SU-DHL-6 (cell line): ENCODE measurements around the gene SESN2.

Experiments
- EZH2phosphoT487 ChIP-seq: fragments of 200-600 bp; sonication (generic), shearing (Covaris generic); conservative IDR thresholded peaks from 2 replicates; pipeline ENCODE4 v1.6.1; 2018; ENCODE audit warnings: mild to moderate bottlenecking, antibody characterized with exemption, low read length, moderate library complexity, mixed read lengths
- TF ChIP-seq, protein P1 (sequence below): fragments of 200-600 bp; sonication (generic); IDR thresholded peaks from one replicate; pipeline ENCODE4 v1.5.1; 2017; ENCODE audit warnings: antibody characterized with exemption, mild to moderate bottlenecking, low read length, moderate library complexity; ENCODE audit not compliant: insufficient read depth, poor library complexity, severe bottlenecking

DNA sequence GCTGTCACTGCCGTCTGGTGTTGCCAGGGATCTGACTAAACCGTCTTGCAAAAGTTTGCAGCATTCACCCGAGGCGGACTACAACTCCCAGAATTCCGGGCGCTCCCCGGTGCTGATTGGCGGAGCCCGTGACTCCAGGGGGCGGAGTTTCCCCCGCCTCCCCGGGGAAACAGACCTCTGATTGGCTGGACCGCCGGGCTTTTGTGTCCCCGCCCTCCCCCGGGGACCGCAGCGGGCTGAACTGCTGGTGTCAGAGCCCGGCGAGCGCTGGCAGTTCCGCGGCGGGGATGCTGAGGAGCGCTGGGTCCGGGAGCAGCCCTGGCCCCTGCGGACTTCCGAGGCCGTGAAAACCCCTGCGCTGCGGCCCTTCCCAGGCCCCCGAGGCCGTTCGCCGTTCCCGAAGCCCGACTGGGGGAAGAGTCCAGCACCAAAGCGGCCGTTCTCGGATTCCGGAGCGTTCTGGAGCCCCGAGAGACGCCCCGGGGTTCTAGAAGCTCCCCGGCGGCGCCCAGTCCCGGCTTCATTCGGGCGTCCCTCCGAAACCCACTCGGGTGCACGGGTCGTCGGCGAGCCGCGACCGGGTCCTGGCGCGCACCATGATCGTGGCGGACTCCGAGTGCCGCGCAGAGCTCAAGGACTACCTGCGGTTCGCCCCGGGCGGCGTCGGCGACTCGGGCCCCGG is at the start of gene SESN2:
- TF ChIP-seq, protein P1, sequence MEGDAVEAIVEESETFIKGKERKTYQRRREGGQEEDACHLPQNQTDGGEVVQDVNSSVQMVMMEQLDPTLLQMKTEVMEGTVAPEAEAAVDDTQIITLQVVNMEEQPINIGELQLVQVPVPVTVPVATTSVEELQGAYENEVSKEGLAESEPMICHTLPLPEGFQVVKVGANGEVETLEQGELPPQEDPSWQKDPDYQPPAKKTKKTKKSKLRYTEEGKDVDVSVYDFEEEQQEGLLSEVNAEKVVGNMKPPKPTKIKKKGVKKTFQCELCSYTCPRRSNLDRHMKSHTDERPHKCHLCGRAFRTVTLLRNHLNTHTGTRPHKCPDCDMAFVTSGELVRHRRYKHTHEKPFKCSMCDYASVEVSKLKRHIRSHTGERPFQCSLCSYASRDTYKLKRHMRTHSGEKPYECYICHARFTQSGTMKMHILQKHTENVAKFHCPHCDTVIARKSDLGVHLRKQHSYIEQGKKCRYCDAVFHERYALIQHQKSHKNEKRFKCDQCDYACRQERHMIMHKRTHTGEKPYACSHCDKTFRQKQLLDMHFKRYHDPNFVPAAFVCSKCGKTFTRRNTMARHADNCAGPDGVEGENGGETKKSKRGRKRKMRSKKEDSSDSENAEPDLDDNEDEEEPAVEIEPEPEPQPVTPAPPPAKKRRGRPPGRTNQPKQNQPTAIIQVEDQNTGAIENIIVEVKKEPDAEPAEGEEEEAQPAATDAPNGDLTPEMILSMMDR, result no peak
- no peak for TF ChIP-seq EZH2phosphoT487
